Neural cell (in vitro differentiated cells): ENCODE results near the gene COG2. TPM values are rescaled to one million over a fixed set of nuclear protein-coding genes. Genes with fewer than 3 reads are reported as not detected.

ENCODE experiments used
- H2AFZ ChIP-seq: fragments of 200-600, 300-800 bp; sonication (generic), shearing (Covaris generic); 2 replicates; pipeline ENCODE4 v1.6.0; 2014; ENCODE audit warnings: low read depth, mild to moderate bottlenecking, antibody characterized with exemption, low read length, moderate library complexity
- H3F3A ChIP-seq: fragments of 200-600 bp; shearing (Covaris generic); 2 replicates; pipeline ENCODE4 v1.6.1; 2016; ENCODE audit warnings: mild to moderate bottlenecking, moderate library complexity, mixed read lengths, antibody characterized with exemption, low read length; ENCODE audit not compliant: insufficient read depth, poor library complexity, severe bottlenecking
- H3K27ac ChIP-seq: fragments of 200-600, 300-800 bp; sonication (generic), shearing (Covaris generic); 2 replicates; pipeline ENCODE4 v1.5.1; 2014; ENCODE audit warnings: mild to moderate bottlenecking, low read length, moderate library complexity
- H3K27me3 ChIP-seq: fragments of 300-800, 200-600 bp; sonication (generic), shearing (Covaris generic); 2 replicates; pipeline ENCODE4 v1.6.0; 2014; ENCODE audit warnings: mild to moderate bottlenecking, low read depth, low read length, moderate library complexity; ENCODE audit not compliant: insufficient read depth
- H3K36me3 ChIP-seq: fragments of 300-800, 200-600 bp; sonication (generic), shearing (Covaris generic); 2 replicates; pipeline ENCODE4 v1.5.1; 2014; ENCODE audit warnings: mild to moderate bottlenecking, antibody characterized with exemption, low read length, moderate library complexity; ENCODE audit not compliant: insufficient read depth
- H3K4me2 ChIP-seq: fragments of 300-800, 200-600 bp; sonication (generic), shearing (Covaris generic); 2 replicates; pipeline ENCODE4 v1.6.0; 2014; ENCODE audit warnings: mild to moderate bottlenecking, low read length
- H3K4me3 ChIP-seq: fragments of 300-800, 200-600 bp; sonication (generic), shearing (Covaris generic); 2 replicates; pipeline ENCODE4 v1.5.1; 2014; ENCODE audit warnings: mild to moderate bottlenecking, low read length, moderate library complexity
- H3K79me2 ChIP-seq: fragments of 200-600 bp; shearing (Covaris generic); replicated peaks from 2 replicates; pipeline ENCODE4 v1.6.0; 2014; ENCODE audit warnings: mild to moderate bottlenecking, low read length, moderate library complexity; ENCODE audit not compliant: insufficient read depth
- H3K9ac ChIP-seq: fragments of 300-800, 200-600 bp; sonication (generic), shearing (Covaris generic); 2 replicates; pipeline ENCODE4 v1.6.1; 2016; ENCODE audit warnings: mild to moderate bottlenecking, low read length, mixed read lengths
- H3K9me2 ChIP-seq: fragments of 200-600 bp; shearing (Covaris generic); 2 replicates; pipeline ENCODE4 v1.6.1; 2016; ENCODE audit warnings: mild to moderate bottlenecking, low read length, mixed read lengths; ENCODE audit not compliant: insufficient read depth
- H3K9me3 ChIP-seq: fragments of 200-600, 300-800 bp; sonication (generic), shearing (Covaris generic); 2 replicates; pipeline ENCODE4 v1.6.1; 2016; ENCODE audit warnings: mild to moderate bottlenecking, mixed run types, low read length, moderate library complexity, mixed read lengths
- H4K20me1 ChIP-seq: fragments of 200-600 bp; shearing (Covaris generic); 2 replicates; pipeline ENCODE4 v1.6.1; 2016; ENCODE audit warnings: mild to moderate bottlenecking, mixed run types; ENCODE audit not compliant: insufficient read depth
- CTCF ChIP-seq: fragments of 450-650 bp; IDR thresholded peaks from 2 replicates; pipeline ENCODE4 v1.5.1; 2014; ENCODE audit warnings: antibody characterized with exemption, mild to moderate bottlenecking, moderate library complexity; ENCODE audit not compliant: poor library complexity, severe bottlenecking
- EP300 ChIP-seq: fragments of 450-650 bp; conservative IDR thresholded peaks from 2 replicates; pipeline ENCODE4 v1.6.1; 2014; ENCODE audit warnings: antibody characterized with exemption, mild to moderate bottlenecking, moderate library complexity; ENCODE audit not compliant: poor library complexity, severe bottlenecking
- EZH2 ChIP-seq: fragments of 200-600, 300-800 bp; shearing (Covaris generic), sonication (generic); IDR thresholded peaks from 2 replicates; pipeline ENCODE4 v1.6.1; 2014; ENCODE audit warnings: antibody characterized with exemption, low read length, borderline replicate concordance, mild to moderate bottlenecking; ENCODE audit not compliant: insufficient read depth, poor library complexity, severe bottlenecking
- MXI1 ChIP-seq: fragments of 450-650 bp; conservative IDR thresholded peaks from 2 replicates; pipeline ENCODE4 v1.6.1; 2014; ENCODE audit warnings: antibody characterized with exemption, mild to moderate bottlenecking; ENCODE audit not compliant: poor library complexity, severe bottlenecking
- POLR2AphosphoS5 ChIP-seq: IDR thresholded peaks from 2 replicates; pipeline ENCODE4 v1.6.1; 2012
- RAD21 ChIP-seq: fragments of 450-650 bp; conservative IDR thresholded peaks from 2 replicates; pipeline ENCODE4 v1.6.1; 2014; ENCODE audit warnings: antibody characterized with exemption, mild to moderate bottlenecking, moderate library complexity
- REST ChIP-seq: IDR thresholded peaks from 2 replicates; pipeline ENCODE4 v1.6.1; 2012; ENCODE audit warnings: borderline replicate concordance
- SMC3 ChIP-seq: fragments of 450-650 bp; conservative IDR thresholded peaks from 2 replicates; pipeline ENCODE4 v1.6.1; 2014; ENCODE audit warnings: antibody characterized with exemption, mild to moderate bottlenecking, moderate library complexity; ENCODE audit not compliant: poor library complexity
- TAF1 ChIP-seq: IDR thresholded peaks from 2 replicates; pipeline ENCODE4 v1.6.1; 2012; ENCODE audit warnings: low read depth
- polyA plus RNA-seq: library from polyadenylated mRNA; depleted of rRNA; stranded (reverse); fragments of >200 nt; gene quantifications from 2 replicates; pipeline ENCODE4 v1.2.3, GENCODE V29; 2014

The COG2 gene
- polyA plus RNA-seq, 1 donor from 2014 or later: 14.5 TPM

GRCh38 chr1:230708631-230709580, 66.6 kb downstream of the COG2 start:
- Histone ChIP-seq H3K27me3 (no peaks in the 10 kb centered on the region), H3K9me3 (no peaks in the 10 kb centered on the region), H3K4me3 (no peak overlapping the region), H3K9ac (no peak overlapping the region), H2AFZ (no peak overlapping the region), H3K36me3 (no peaks in the 10 kb centered on the region), H3K79me2 (no peaks in the 10 kb centered on the region), H3K9me2 (no peaks in the 10 kb centered on the region), H3K27ac (no peak overlapping the region), H3K4me2 (no peak overlapping the region), H3F3A (no peaks in the 10 kb centered on the region), H4K20me1 (no peaks in the 10 kb centered on the region)
- TF ChIP-seq MXI1 (no peak), TAF1 (no peak), REST (no peak), EZH2 (no peak), CTCF (no peak), EP300 (no peak), SMC3 (no peak), RAD21 (no peak), POLR2AphosphoS5 (no peak)

- H3K27ac ChIP-seq: no peak overlapping the region
- no peaks in the 10 kb centered on the region for H4K20me1 ChIP-seq
- H3K79me2 ChIP-seq: no peaks in the 10 kb centered on the region
- H2AFZ ChIP-seq: no peak overlapping the region
- H3F3A ChIP-seq: no peaks in the 10 kb centered on the region
- no peak overlapping the region for H3K4me3 ChIP-seq
- no peaks in the 10 kb centered on the region for H3K36me3 ChIP-seq
- H3K27me3 ChIP-seq: no peaks in the 10 kb centered on the region
- no peaks in the 10 kb centered on the region for H3K9me2 ChIP-seq
- no peak overlapping the region for H3K4me2 ChIP-seq
- TF ChIP-seq RAD21: no peak
- no peak for TF ChIP-seq POLR2AphosphoS5
- no peak for TF ChIP-seq MXI1
- no peak for TF ChIP-seq CTCF
- TF ChIP-seq EZH2: no peak
- no peak for TF ChIP-seq REST
- no peak for TF ChIP-seq TAF1
- no peak for TF ChIP-seq SMC3
- no peak for TF ChIP-seq EP300
- no peak overlapping the region for H3K9ac ChIP-seq
- no peaks in the 10 kb centered on the region for H3K9me3 ChIP-seq
Observed at GRCh38 chr1:230709619-230710542, 67.6 kb downstream of the COG2 start.
